Measurements from ENCODE around the gene CYB5B.

CYB5B gene

GRCh38 chr16:69451166-69451565 lies 26.7 kb downstream of the CYB5B start:
- Mint-ChIP-seq H3K27ac (peak overlapping the region; percentile 23), H3K9me3 (no peaks in the 10 kb centered on the region), H3K4me3 (no peak overlapping the region), H3K36me3 (ENCODE audit: low read depth) (peaks cover 76% of the 10 kb centered on the region), H3K27me3 (no peaks in the 10 kb centered on the region), H3K4me1 (ENCODE audit: low read depth) (peaks cover 26% of the 10 kb centered on the region)

- no peak overlapping the region for H3K4me3 Mint-ChIP-seq
- H3K4me1 Mint-ChIP-seq (ENCODE audit: low read depth), result peaks cover 23% of the 10 kb centered on the region
- no peaks in the 10 kb centered on the region for H3K9me3 Mint-ChIP-seq
- no peaks in the 10 kb centered on the region for H3K27me3 Mint-ChIP-seq
- H3K36me3 Mint-ChIP-seq (ENCODE audit: low read depth), result peaks cover 77% of the 10 kb centered on the region
- no peak overlapping the region for H3K27ac Mint-ChIP-seq
Measured at GRCh38 chr16:69453936-69454335, 29.5 kb downstream of the CYB5B start.

GRCh38 chr16:69463876-69464275 lies 39.5 kb downstream of the CYB5B start:
- peaks cover 57% of the 10 kb centered on the region for H3K4me1 Mint-ChIP-seq (ENCODE audit: low read depth)
- no peaks in the 10 kb centered on the region for H3K9me3 Mint-ChIP-seq
- H3K4me3 Mint-ChIP-seq, result no peak overlapping the region
- no peak overlapping the region for H3K27ac Mint-ChIP-seq
- H3K36me3 Mint-ChIP-seq (ENCODE audit: low read depth), result peaks cover 57% of the 10 kb centered on the region
- no peaks in the 10 kb centered on the region for H3K27me3 Mint-ChIP-seq

- Mint-ChIP-seq H3K27ac (peak overlapping the region; percentile 59), H3K9me3 (no peaks in the 10 kb centered on the region), H3K4me3 (peak overlapping the region; percentile 14), H3K4me1 (ENCODE audit: low read depth) (peaks cover 70% of the 10 kb centered on the region), H3K36me3 (ENCODE audit: low read depth) (peaks cover 48% of the 10 kb centered on the region), H3K27me3 (no peaks in the 10 kb centered on the region)
Measured at GRCh38 chr16:69465083-69465721, 40.8 kb downstream of the CYB5B start.

- Mint-ChIP-seq H3K36me3 (ENCODE audit: low read depth) (peaks cover 43% of the 10 kb centered on the region), H3K9me3 (no peaks in the 10 kb centered on the region), H3K27me3 (no peaks in the 10 kb centered on the region), H3K4me1 (ENCODE audit: low read depth) (peaks cover 77% of the 10 kb centered on the region), H3K4me3 (no peak overlapping the region), H3K27ac (peak overlapping the region; percentile 5)
Measured at GRCh38 chr16:69465881-69466280, 41.5 kb downstream of the CYB5B start.

- no peaks in the 10 kb centered on the region for H3K27me3 Mint-ChIP-seq
- H3K27ac Mint-ChIP-seq, result no peak overlapping the region
- H3K36me3 Mint-ChIP-seq (ENCODE audit: low read depth), result peaks cover 41% of the 10 kb centered on the region
- no peak overlapping the region for H3K4me3 Mint-ChIP-seq
- no peaks in the 10 kb centered on the region for H3K9me3 Mint-ChIP-seq
- peaks cover 83% of the 10 kb centered on the region for H3K4me1 Mint-ChIP-seq (ENCODE audit: low read depth)
Measured at GRCh38 chr16:69466547-69466946, 42.1 kb downstream of the CYB5B start.

GRCh38 chr16:69467080-69467479 lies 42.7 kb downstream of the CYB5B start:
- H3K4me1 Mint-ChIP-seq (ENCODE audit: low read depth), result peaks cover 87% of the 10 kb centered on the region
- H3K36me3 Mint-ChIP-seq (ENCODE audit: low read depth), result peaks cover 41% of the 10 kb centered on the region
- H3K4me3 Mint-ChIP-seq, result no peak overlapping the region
- H3K27ac Mint-ChIP-seq, result no peak overlapping the region
- H3K27me3 Mint-ChIP-seq, result no peaks in the 10 kb centered on the region
- no peaks in the 10 kb centered on the region for H3K9me3 Mint-ChIP-seq

GRCh38 chr16:69467531-69468204 lies 43.2 kb downstream of the CYB5B start:
- Mint-ChIP-seq H3K36me3 (ENCODE audit: low read depth) (peaks cover 35% of the 10 kb centered on the region), H3K27ac (no peak overlapping the region), H3K4me1 (ENCODE audit: low read depth) (peaks cover 87% of the 10 kb centered on the region)

GRCh38 chr16:69469807-69470561 lies 45.6 kb downstream of the CYB5B start:
- H3K27me3 Mint-ChIP-seq, result no peaks in the 10 kb centered on the region
- peak overlapping the region; percentile 82 for H3K27ac Mint-ChIP-seq
- no peak overlapping the region for H3K4me3 Mint-ChIP-seq
- peaks cover 27% of the 10 kb centered on the region for H3K36me3 Mint-ChIP-seq (ENCODE audit: low read depth)
- peaks cover 67% of the 10 kb centered on the region for H3K4me1 Mint-ChIP-seq (ENCODE audit: low read depth)
- peaks cover 3% of the 10 kb centered on the region for H3K9me3 Mint-ChIP-seq

More at GRCh38 chr16:69467531-69468204, 43.2 kb downstream of the CYB5B start:
- Mint-ChIP-seq H3K9me3 (no peaks in the 10 kb centered on the region), H3K27me3 (no peaks in the 10 kb centered on the region), H3K4me3 (no peak overlapping the region)

- H3K27ac Mint-ChIP-seq, result peak overlapping the region; percentile 48
- H3K4me1 Mint-ChIP-seq (ENCODE audit: low read depth), result peaks cover 56% of the 10 kb centered on the region
- H3K36me3 Mint-ChIP-seq (ENCODE audit: low read depth), result peaks cover 21% of the 10 kb centered on the region
- H3K9me3 Mint-ChIP-seq, result peaks cover 3% of the 10 kb centered on the region
- peak overlapping the region; percentile 36 for H3K4me3 Mint-ChIP-seq
- no peaks in the 10 kb centered on the region for H3K27me3 Mint-ChIP-seq
Measured at GRCh38 chr16:69471121-69471520, 46.7 kb downstream of the CYB5B start.

- H3K27me3 Mint-ChIP-seq, result no peaks in the 10 kb centered on the region
- no peak overlapping the region for H3K27ac Mint-ChIP-seq
- peaks cover 3% of the 10 kb centered on the region for H3K9me3 Mint-ChIP-seq
- peaks cover 15% of the 10 kb centered on the region for H3K36me3 Mint-ChIP-seq (ENCODE audit: low read depth)
- H3K4me3 Mint-ChIP-seq, result no peak overlapping the region
- H3K4me1 Mint-ChIP-seq (ENCODE audit: low read depth), result peaks cover 40% of the 10 kb centered on the region
Measured at GRCh38 chr16:69474408-69474807, 50.0 kb downstream of the CYB5B start.

- Mint-ChIP-seq H3K9me3 (peaks cover 3% of the 10 kb centered on the region), H3K4me1 (ENCODE audit: low read depth) (peaks cover 20% of the 10 kb centered on the region), H3K27me3 (no peaks in the 10 kb centered on the region), H3K36me3 (ENCODE audit: low read depth) (peaks cover 12% of the 10 kb centered on the region), H3K4me3 (no peak overlapping the region), H3K27ac (no peak overlapping the region)
Measured at GRCh38 chr16:69476920-69477443, 52.6 kb downstream of the CYB5B start.

GRCh38 chr16:69477546-69477945 lies 53.1 kb downstream of the CYB5B start:
- H3K36me3 Mint-ChIP-seq (ENCODE audit: low read depth), result peaks cover 12% of the 10 kb centered on the region
- H3K4me1 Mint-ChIP-seq (ENCODE audit: low read depth), result peaks cover 19% of the 10 kb centered on the region
- no peaks in the 10 kb centered on the region for H3K27me3 Mint-ChIP-seq
- peaks cover 3% of the 10 kb centered on the region for H3K9me3 Mint-ChIP-seq
- no peak overlapping the region for H3K4me3 Mint-ChIP-seq
- H3K27ac Mint-ChIP-seq, result no peak overlapping the region

GRCh38 chr16:69478685-69479084 lies 54.3 kb downstream of the CYB5B start:
- H3K9me3 Mint-ChIP-seq, result peaks cover 2% of the 10 kb centered on the region
- H3K27ac Mint-ChIP-seq, result no peak overlapping the region
- no peak overlapping the region for H3K4me3 Mint-ChIP-seq
- H3K36me3 Mint-ChIP-seq (ENCODE audit: low read depth), result peaks cover 4% of the 10 kb centered on the region
- H3K4me1 Mint-ChIP-seq (ENCODE audit: low read depth), result peaks cover 19% of the 10 kb centered on the region
- H3K27me3 Mint-ChIP-seq, result no peaks in the 10 kb centered on the region

- Mint-ChIP-seq H3K4me1 (ENCODE audit: low read depth) (peaks cover 19% of the 10 kb centered on the region), H3K27me3 (peaks cover 4% of the 10 kb centered on the region), H3K4me3 (no peak overlapping the region), H3K9me3 (no peaks in the 10 kb centered on the region), H3K27ac (no peak overlapping the region), H3K36me3 (ENCODE audit: low read depth) (no peaks in the 10 kb centered on the region)
Measured at GRCh38 chr16:69479775-69480174, 55.4 kb downstream of the CYB5B start.

Measured in stimulated activated naive CD8-positive, alpha-beta T cell treated with anti-CD3 and anti-CD28 coated beads, Interleukin-15, Interleukin-2, amounts not matched to agents 100 ng/mL and 50 ng/mL, for 24 hours (primary cell).